Type B pancreatic cell (in vitro differentiated cells): ENCODE measurements around the gene MAST3. TPM values are rescaled to one million over a fixed set of nuclear protein-coding genes. Genes with fewer than 3 reads are reported as not detected.
A peak's percentile ranks its signal among the peaks of the same experiment; 100 is the strongest.

Experiments used
- DNase-seq: peaks from one replicate; pipeline ENCODE4 v3.0.0; 2021; ENCODE audit warnings: mixed read lengths; ENCODE audit not compliant: unreplicated experiment; ENCODE audit errors: extremely low spot score
- H3K27ac Mint-ChIP-seq: 2 replicates; pipeline ENCODE4 v1.8.0; 2021; ENCODE audit warnings: mild to moderate bottlenecking, mixed read lengths
- H3K27me3 Mint-ChIP-seq: 2 replicates; pipeline ENCODE4 v1.8.0; 2021; ENCODE audit warnings: mixed read lengths
- H3K36me3 Mint-ChIP-seq: 2 replicates; pipeline ENCODE4 v1.8.0; 2021; ENCODE audit warnings: mixed read lengths
- H3K4me1 Mint-ChIP-seq: one replicate; pipeline ENCODE4 v1.8.0; 2021; ENCODE audit warnings: mixed read lengths; ENCODE audit not compliant: unreplicated experiment
- H3K4me3 Mint-ChIP-seq: 2 replicates; pipeline ENCODE4 v1.8.0; 2021; ENCODE audit warnings: mild to moderate bottlenecking, mixed read lengths
- H3K9me3 Mint-ChIP-seq: 2 replicates; pipeline ENCODE4 v1.8.0; 2021; ENCODE audit warnings: mixed read lengths
- long read RNA-seq: library from polyadenylated mRNA; unstranded; transcript quantifications from one replicate; pipeline ENCODE4 v2.0.0, GENCODE V29; 2020
- total RNA-seq: library from RNA; stranded (reverse); gene quantifications from 2 replicates; pipeline ENCODE4 v1.2.1, GENCODE V29; 2021; ENCODE audit warnings: low replicate concordance
- TF ChIP-seq, protein P1 (sequence below): fragments of 200-600 bp; sonication (generic); conservative IDR thresholded peaks from 2 replicates; pipeline ENCODE4 v1.5.0; 2021; ENCODE audit warnings: antibody characterized with exemption, mild to moderate bottlenecking

MAST3 gene
- total RNA-seq = 11.0 and 14.1 TPM in 2 replicates
- long read RNA-seq, partial matches to known transcripts = 1 of 2 reads
- long read RNA-seq, other reads (novel, unspliced or antisense) = 1 of 2 reads

- TF ChIP-seq, protein P1, sequence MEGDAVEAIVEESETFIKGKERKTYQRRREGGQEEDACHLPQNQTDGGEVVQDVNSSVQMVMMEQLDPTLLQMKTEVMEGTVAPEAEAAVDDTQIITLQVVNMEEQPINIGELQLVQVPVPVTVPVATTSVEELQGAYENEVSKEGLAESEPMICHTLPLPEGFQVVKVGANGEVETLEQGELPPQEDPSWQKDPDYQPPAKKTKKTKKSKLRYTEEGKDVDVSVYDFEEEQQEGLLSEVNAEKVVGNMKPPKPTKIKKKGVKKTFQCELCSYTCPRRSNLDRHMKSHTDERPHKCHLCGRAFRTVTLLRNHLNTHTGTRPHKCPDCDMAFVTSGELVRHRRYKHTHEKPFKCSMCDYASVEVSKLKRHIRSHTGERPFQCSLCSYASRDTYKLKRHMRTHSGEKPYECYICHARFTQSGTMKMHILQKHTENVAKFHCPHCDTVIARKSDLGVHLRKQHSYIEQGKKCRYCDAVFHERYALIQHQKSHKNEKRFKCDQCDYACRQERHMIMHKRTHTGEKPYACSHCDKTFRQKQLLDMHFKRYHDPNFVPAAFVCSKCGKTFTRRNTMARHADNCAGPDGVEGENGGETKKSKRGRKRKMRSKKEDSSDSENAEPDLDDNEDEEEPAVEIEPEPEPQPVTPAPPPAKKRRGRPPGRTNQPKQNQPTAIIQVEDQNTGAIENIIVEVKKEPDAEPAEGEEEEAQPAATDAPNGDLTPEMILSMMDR = no peak
- Mint-ChIP-seq H3K36me3 (no peaks in the 10 kb centered on the region), H3K9me3 (no peaks in the 10 kb centered on the region), H3K27me3 (peaks cover 45% of the 10 kb centered on the region), H3K4me3 (peak within 1 kb of the TSS; percentile 80), H3K4me1 (no peaks in the 10 kb centered on the region), H3K27ac (no peak within 1 kb of the TSS)
- DNase-seq = peak; percentile 83
Measured at GRCh38 chr19:18097217-18097992, at the start of gene MAST3. TSS of gene MAST3 (plus strand) at chr19:18097778. CDS start at chr19:18097793, 15 bp downstream.

- no peaks in the 10 kb centered on the region for H3K4me1 Mint-ChIP-seq
- peaks cover 17% of the 10 kb centered on the region for H3K27me3 Mint-ChIP-seq
- H3K36me3 Mint-ChIP-seq = no peaks in the 10 kb centered on the region
- no peaks in the 10 kb centered on the region for H3K9me3 Mint-ChIP-seq
- no peak overlapping the region for H3K27ac Mint-ChIP-seq
- H3K4me3 Mint-ChIP-seq = no peak overlapping the region
- DNase-seq = no peak
- TF ChIP-seq, protein P1 = no peak
Measured at GRCh38 chr19:18049385-18049784, 48.2 kb upstream of the MAST3 start.

GRCh38 chr19:18051887-18052286, 45.7 kb upstream of the MAST3 start:
- H3K4me1 Mint-ChIP-seq = no peaks in the 10 kb centered on the region
- H3K27ac Mint-ChIP-seq = no peak overlapping the region
- TF ChIP-seq, protein P1 = no peak
- DNase-seq = no peak
- H3K27me3 Mint-ChIP-seq = peaks cover 12% of the 10 kb centered on the region
- H3K4me3 Mint-ChIP-seq = no peak overlapping the region
- H3K9me3 Mint-ChIP-seq = no peaks in the 10 kb centered on the region
- H3K36me3 Mint-ChIP-seq = no peaks in the 10 kb centered on the region

DNA sequence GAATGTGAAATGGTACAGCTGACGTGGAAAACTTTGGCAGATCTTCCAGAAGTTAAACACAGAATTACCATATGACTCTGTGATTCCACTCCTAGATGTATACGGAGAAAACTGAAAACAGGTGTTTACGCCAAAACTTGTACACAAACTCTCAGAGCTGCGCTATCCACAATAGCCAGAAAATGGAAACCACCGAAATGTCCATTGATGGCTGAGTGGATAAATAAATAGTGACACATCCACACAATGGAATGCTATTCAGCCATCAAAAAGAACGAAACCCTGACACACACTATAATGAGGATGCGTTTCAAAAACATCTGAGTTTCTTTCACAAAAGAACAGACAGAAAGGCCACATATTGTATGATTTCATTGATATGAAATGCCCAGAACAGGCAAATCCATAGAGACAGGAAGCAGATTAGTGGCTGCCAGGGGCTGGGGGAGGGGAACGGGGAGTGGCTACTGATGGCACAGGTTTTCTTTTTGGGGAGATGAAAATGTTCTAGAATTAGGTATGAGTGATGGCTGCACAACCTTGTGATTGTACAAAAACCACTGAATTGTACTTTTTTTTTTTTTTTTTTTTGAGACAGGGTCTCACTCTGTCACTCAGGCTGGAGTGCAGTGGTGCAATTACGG, 43.9 kb upstream of the MAST3 start:
- TF ChIP-seq, protein P1 = no peak
- H3K9me3 Mint-ChIP-seq = no peaks in the 10 kb centered on the region
- H3K36me3 Mint-ChIP-seq = no peaks in the 10 kb centered on the region
- no peak overlapping the region for H3K27ac Mint-ChIP-seq
- H3K4me3 Mint-ChIP-seq = no peak overlapping the region
- H3K27me3 Mint-ChIP-seq = peaks cover 12% of the 10 kb centered on the region
- no peak for DNase-seq
- H3K4me1 Mint-ChIP-seq = no peaks in the 10 kb centered on the region

GRCh38 chr19:18055967-18056366, 41.6 kb upstream of the MAST3 start:
- no peak for DNase-seq
- H3K36me3 Mint-ChIP-seq = no peaks in the 10 kb centered on the region
- TF ChIP-seq, protein P1 = no peak
- H3K4me3 Mint-ChIP-seq = no peak overlapping the region
- peaks cover 7% of the 10 kb centered on the region for H3K27me3 Mint-ChIP-seq
- H3K27ac Mint-ChIP-seq = no peak overlapping the region
- no peaks in the 10 kb centered on the region for H3K9me3 Mint-ChIP-seq
- no peaks in the 10 kb centered on the region for H3K4me1 Mint-ChIP-seq
